Mesenchymal stem cell (in vitro differentiated cells and primary cell): ENCODE data around the gene FGF10.
A peak's percentile ranks its signal among the peaks of the same experiment; 100 is the strongest.

ENCODE experiments used
- DNase-seq: peaks from one replicate; pipeline ENCODE4 v3.0.0-alpha.2; 2013
- H2AFZ ChIP-seq: one replicate; pipeline ENCODE4 v1.6.1; 2013; ENCODE audit warnings: low read depth, mild to moderate bottlenecking, control low read depth, inconsistent platforms, low read length, moderate library complexity
- H2AK5ac ChIP-seq: 2 replicates; pipeline ENCODE4 v1.6.1; 2013; ENCODE audit warnings: low read length, moderate library complexity, mild to moderate bottlenecking, inconsistent platforms; ENCODE audit not compliant: severe bottlenecking
- H2BK120ac ChIP-seq: one replicate; pipeline ENCODE4 v1.6.1; 2013; ENCODE audit warnings: low read depth, mild to moderate bottlenecking, inconsistent platforms, low read length, moderate library complexity
- H2BK12ac ChIP-seq, 2 experiments: one replicate each; pipeline ENCODE4 v1.6.1; 2013; ENCODE audit warnings: inconsistent platforms in 2 of 2, low read length in 2 of 2, mild to moderate bottlenecking in 2 of 2, moderate library complexity in 2 of 2, control low read depth in 1 of 2
- H2BK15ac ChIP-seq: one replicate; pipeline ENCODE4 v1.6.1; 2013; ENCODE audit warnings: mild to moderate bottlenecking, low read depth, inconsistent platforms; ENCODE audit not compliant: poor library complexity, severe bottlenecking
- H2BK5ac ChIP-seq: 2 replicates; pipeline ENCODE4 v1.6.1; 2013; ENCODE audit warnings: low read depth, mild to moderate bottlenecking, low read length, control low read depth, inconsistent platforms; ENCODE audit not compliant: poor library complexity, severe bottlenecking
- H3K14ac ChIP-seq, 2 experiments: one replicate each; pipeline ENCODE4 v1.6.1; 2013; ENCODE audit warnings: inconsistent platforms in 2 of 2, low read length in 2 of 2, control low read depth in 1 of 2, mild to moderate bottlenecking in 1 of 2, moderate library complexity in 1 of 2
- H3K18ac ChIP-seq, 2 experiments: one replicate each; pipeline ENCODE4 v1.6.1; 2013; ENCODE audit warnings: inconsistent platforms in 2 of 2, low read length in 2 of 2, control low read depth in 1 of 2, low read depth in 1 of 2, mild to moderate bottlenecking in 1 of 2
- H3K23ac ChIP-seq, 2 experiments: one replicate each; pipeline ENCODE4 v1.6.1; 2013; ENCODE audit warnings: inconsistent platforms in 2 of 2, low read length in 2 of 2, mild to moderate bottlenecking in 2 of 2, moderate library complexity in 2 of 2, control low read depth in 1 of 2
- H3K27ac ChIP-seq: 2 replicates; pipeline ENCODE4 v1.5.1; 2013; ENCODE audit warnings: mild to moderate bottlenecking, moderate library complexity, low read length, control low read depth, inconsistent platforms; ENCODE audit not compliant: poor library complexity, severe bottlenecking
- H3K27me3 ChIP-seq, 2 experiments: 2 replicates each; pipeline versions ENCODE4 v1.6.1 to v1.7.0; 2013; ENCODE audit warnings: low read length in 2 of 2, mild to moderate bottlenecking in 2 of 2, moderate library complexity in 2 of 2, control low read depth in 1 of 2, inconsistent platforms in 1 of 2; ENCODE audit not compliant: control insufficient read depth in 1 of 2, insufficient read depth in 1 of 2
- H3K36me3 ChIP-seq, 2 experiments: 2 replicates each; pipeline versions ENCODE4 v1.6.1 to v1.7.0; 2013; ENCODE audit warnings: low read length in 2 of 2, control low read depth in 1 of 2, inconsistent platforms in 1 of 2, low read depth in 1 of 2, mild to moderate bottlenecking in 1 of 2; ENCODE audit not compliant: insufficient read depth in 2 of 2, control insufficient read depth in 1 of 2
- H3K4ac ChIP-seq, 2 experiments: one replicate each; pipeline ENCODE4 v1.6.1; 2013; ENCODE audit warnings: inconsistent platforms in 2 of 2, low read length in 2 of 2, mild to moderate bottlenecking in 2 of 2, moderate library complexity in 2 of 2, control low read depth in 1 of 2, low read depth in 1 of 2
- H3K4me1 ChIP-seq: 2 replicates; pipeline ENCODE4 v1.6.1; 2013; ENCODE audit warnings: low read depth, low read length, control low read depth; ENCODE audit not compliant: control insufficient read depth, insufficient read depth
- H3K4me2 ChIP-seq: 2 replicates; pipeline ENCODE4 v1.6.1; 2013; ENCODE audit warnings: low read length, mild to moderate bottlenecking, inconsistent platforms; ENCODE audit not compliant: poor library complexity, severe bottlenecking
- H3K4me3 ChIP-seq, 2 experiments: 2 replicates each; pipeline versions ENCODE4 v1.5.1 to v1.7.0; 2013; ENCODE audit warnings: low read length in 2 of 2, mild to moderate bottlenecking in 2 of 2, control low read depth in 1 of 2, low read depth in 1 of 2; ENCODE audit not compliant: insufficient read depth in 1 of 2
- H3K79me1 ChIP-seq: replicated peaks from 2 replicates; pipeline ENCODE4 v1.6.1; 2013; ENCODE audit warnings: mild to moderate bottlenecking, control low read depth, low read length, inconsistent platforms; ENCODE audit not compliant: poor library complexity, severe bottlenecking
- H3K9ac ChIP-seq: 2 replicates; pipeline ENCODE4 v1.7.0; 2013; ENCODE audit warnings: mild to moderate bottlenecking, low read length, moderate library complexity
- H3K9me3 ChIP-seq: 2 replicates; pipeline ENCODE4 v1.7.0; 2013; ENCODE audit warnings: mild to moderate bottlenecking, low read length; ENCODE audit not compliant: control insufficient read depth
- H4K8ac ChIP-seq: one replicate; pipeline ENCODE4 v1.6.1; 2013; ENCODE audit warnings: inconsistent platforms, mild to moderate bottlenecking, low read length, moderate library complexity
- H4K91ac ChIP-seq: one replicate; pipeline ENCODE4 v1.6.1; 2013; ENCODE audit warnings: mild to moderate bottlenecking, low read length, inconsistent platforms
- WGBS: methylation state at CpG from one replicate; pipeline ENCODE4 v1.1.7; 2013; ENCODE audit warnings: mixed read lengths; 5-methylcytosine and 5-hydroxymethylcytosine counted together

The FGF10 gene

DNA sequence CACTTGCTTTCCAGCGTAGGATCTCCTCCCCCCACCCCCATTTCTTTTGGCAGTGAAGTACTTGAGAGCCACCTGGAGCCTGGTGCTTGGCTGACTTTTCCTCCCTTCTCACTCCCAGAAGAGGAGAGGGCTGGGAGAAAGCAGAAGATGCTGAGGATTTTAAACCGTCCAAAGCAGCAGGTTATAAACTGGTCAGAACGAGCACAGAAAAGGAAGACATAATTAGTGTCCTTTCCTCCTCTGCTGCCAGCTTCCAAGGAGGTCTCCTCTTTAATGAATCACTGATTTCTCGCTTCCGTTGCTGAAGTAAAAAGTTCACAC, 563 bp upstream of the FGF10 start:
- no peak overlapping the region for H2BK15ac ChIP-seq
- H3K27me3 ChIP-seq: peaks cover 34 to 52% of the 10 kb centered on the region in 2 experiments
- peak overlapping the region; percentile 92 for H3K4me2 ChIP-seq
- H2AFZ ChIP-seq: no peak overlapping the region
- H2AK5ac ChIP-seq: no peak overlapping the region
- no peak overlapping the region for H4K8ac ChIP-seq
- no peak overlapping the region for H4K91ac ChIP-seq
- no peaks in the 10 kb centered on the region for H3K9me3 ChIP-seq
- no peak for DNase-seq
- WGBS: 1% methylated on average over 4 of the region's 5 CpGs
- H2BK12ac ChIP-seq: no peak overlapping the region
- H3K27ac ChIP-seq: no peak overlapping the region
- H3K4me3 ChIP-seq: peak overlapping the region in 1 of 2 experiments; percentile 85
- H2BK5ac ChIP-seq: no peak overlapping the region
- no peak overlapping the region for H3K18ac ChIP-seq
- no peak overlapping the region for H3K4ac ChIP-seq
- H3K79me1 ChIP-seq: no peaks in the 10 kb centered on the region
- peaks cover 12% of the 10 kb centered on the region for H3K4me1 ChIP-seq
- peak overlapping the region; percentile 71 for H3K9ac ChIP-seq
- no peak overlapping the region for H3K23ac ChIP-seq
- H2BK120ac ChIP-seq: no peak overlapping the region
- H3K36me3 ChIP-seq: no peaks in the 10 kb centered on the region
- H3K14ac ChIP-seq: no peak overlapping the region

- Histone ChIP-seq H3K14ac (no peak overlapping the region), H3K4me1 (peaks cover 12% of the 10 kb centered on the region), H2BK5ac (no peak overlapping the region), H3K23ac (peak overlapping the region in 1 of 2 experiments; percentile 16), H3K4me2 (peak overlapping the region; percentile 92), H3K79me1 (no peaks in the 10 kb centered on the region), H4K91ac (no peak overlapping the region), H3K36me3 (no peaks in the 10 kb centered on the region), H3K27ac (no peak overlapping the region), H3K9me3 (no peaks in the 10 kb centered on the region), H3K27me3 (peaks cover 34 to 52% of the 10 kb centered on the region in 2 experiments), H2BK120ac (no peak overlapping the region), H2BK12ac (no peak overlapping the region), H3K9ac (peak overlapping the region; percentile 71), H2BK15ac (no peak overlapping the region), H3K18ac (no peak overlapping the region), H3K4me3 (peak overlapping the region; percentile 34 to 85), H4K8ac (no peak overlapping the region), H2AFZ (no peak overlapping the region), H3K4ac (no peak overlapping the region), H2AK5ac (no peak overlapping the region)
- whole genome bisulfite sequencing: under 1% methylated on average over 22 of the region's 27 CpGs
- peak; percentile 23 for DNase-seq
Observed at GRCh38 chr5:44388321-44389089, 715 bp downstream of the FGF10 start.

DNA sequence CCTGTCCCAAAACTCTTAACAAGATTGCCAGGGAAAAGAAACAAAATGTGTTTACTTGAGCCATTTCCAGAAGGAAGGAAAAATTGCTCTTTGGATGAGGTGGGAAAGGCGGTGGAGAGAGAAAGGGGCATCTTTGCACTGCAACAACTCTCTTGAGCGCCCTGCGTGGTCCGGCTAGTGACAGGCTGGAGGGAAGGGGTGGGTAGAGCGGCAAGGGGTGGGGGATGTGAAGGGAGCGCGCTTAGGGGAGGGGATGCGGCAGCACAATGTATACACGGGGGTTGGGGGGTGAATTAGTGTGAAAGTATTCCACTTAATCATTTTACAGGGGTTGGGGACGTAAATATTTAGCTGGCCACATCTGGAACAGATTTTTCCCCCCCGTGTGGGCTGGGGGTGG, 1.3 kb downstream of the FGF10 start:
- Histone ChIP-seq H2BK120ac (no peak overlapping the region), H3K27me3 (peaks cover 34 to 52% of the 10 kb centered on the region in 2 experiments), H3K27ac (no peak overlapping the region)

DNA sequence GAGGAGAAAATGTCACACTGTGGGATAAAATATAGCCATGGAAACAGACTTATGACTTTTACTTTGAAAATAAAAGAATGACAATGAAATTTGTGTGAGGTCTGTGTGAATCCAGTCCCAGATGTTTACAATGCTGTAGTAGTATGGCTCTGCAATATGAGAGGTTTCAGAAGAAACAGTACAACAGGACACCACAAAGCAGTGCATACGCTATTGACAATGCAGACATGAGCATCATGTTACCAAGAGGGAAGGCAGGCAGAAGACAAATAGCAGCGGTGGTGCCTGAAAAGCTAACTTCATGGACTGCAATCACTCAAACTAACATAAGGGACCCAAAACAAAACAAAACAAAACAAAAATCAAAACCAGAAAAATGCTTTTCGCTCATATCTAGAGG, 1.8 kb downstream of the FGF10 start:
- no peaks in the 10 kb centered on the region for H3K36me3 ChIP-seq
- no peak overlapping the region for H2BK15ac ChIP-seq
- no peak overlapping the region for H3K4me2 ChIP-seq
- WGBS: 4% methylated on average over 2 of the region's 3 CpGs
- peaks cover 34 to 48% of the 10 kb centered on the region in 2 experiments for H3K27me3 ChIP-seq
- no peak overlapping the region for H3K23ac ChIP-seq
- no peaks in the 10 kb centered on the region for H3K9me3 ChIP-seq
- H2AFZ ChIP-seq: no peak overlapping the region
- no peak overlapping the region for H3K27ac ChIP-seq
- no peak overlapping the region for H2BK12ac ChIP-seq
- peaks cover 12% of the 10 kb centered on the region for H3K4me1 ChIP-seq
- no peak overlapping the region for H3K4ac ChIP-seq
- no peak overlapping the region for H4K8ac ChIP-seq
- no peak overlapping the region for H2AK5ac ChIP-seq
- no peak overlapping the region for H3K9ac ChIP-seq
- no peaks in the 10 kb centered on the region for H3K79me1 ChIP-seq
- H3K4me3 ChIP-seq: peak overlapping the region in 1 of 2 experiments; percentile 85
- H4K91ac ChIP-seq: no peak overlapping the region
- no peak overlapping the region for H2BK120ac ChIP-seq
- H2BK5ac ChIP-seq: no peak overlapping the region
- no peak overlapping the region for H3K18ac ChIP-seq
- DNase-seq: no peak
- no peak overlapping the region for H3K14ac ChIP-seq

More for the DNA sequence above, 1.3 kb downstream of the FGF10 start:
- no peaks in the 10 kb centered on the region for H3K9me3 ChIP-seq
- H4K91ac ChIP-seq: no peak overlapping the region
- H3K9ac ChIP-seq: peak overlapping the region; percentile 71
- H3K4ac ChIP-seq: no peak overlapping the region
- H2AFZ ChIP-seq: no peak overlapping the region
- H3K4me3 ChIP-seq: peak overlapping the region in 1 of 2 experiments; percentile 85
- H2BK5ac ChIP-seq: no peak overlapping the region
- H3K79me1 ChIP-seq: no peaks in the 10 kb centered on the region
- no peak overlapping the region for H3K4me2 ChIP-seq
- no peak overlapping the region for H3K18ac ChIP-seq
- H2BK15ac ChIP-seq: no peak overlapping the region
- no peak overlapping the region for H3K14ac ChIP-seq
- H3K4me1 ChIP-seq: peaks cover 12% of the 10 kb centered on the region
- no peaks in the 10 kb centered on the region for H3K36me3 ChIP-seq
- no peak overlapping the region for H2BK12ac ChIP-seq
- H2AK5ac ChIP-seq: no peak overlapping the region
- DNase-seq: no peak
- no peak overlapping the region for H4K8ac ChIP-seq
- WGBS: 4% methylated on average over 11 of the region's 11 CpGs
- H3K23ac ChIP-seq: no peak overlapping the region
